Suppressor macrophage treated with lipopolysaccharide for 4 hours (primary cell): ENCODE data around the gene LRIT2.

Source experiments
- DNase-seq: peaks from one replicate; pipeline ENCODE4 v3.0.0-alpha.2; 2020

The LRIT2 gene

GRCh38 chr10:84241185-84241790, 15.9 kb upstream of the LRIT2 start, which contains the start of gene LRIT1:
LRIT1 (minus strand) TSS chr10:84241546; CDS start chr10:84241439, 107 bp downstream.
- DNase-seq = no peak

GRCh38 chr10:84238909-84239308, 13.6 kb upstream of the LRIT2 start:
- DNase-seq = no peak

- no peak for DNase-seq
Measured at GRCh38 chr10:84237199-84238051, 12.1 kb upstream of the LRIT2 start.

- DNase-seq = no peak
Measured at GRCh38 chr10:84236807-84237198, 11.5 kb upstream of the LRIT2 start.

GRCh38 chr10:84235096-84235495, 9.8 kb upstream of the LRIT2 start:
- no peak for DNase-seq

GRCh38 chr10:84234479-84234878, 9.1 kb upstream of the LRIT2 start:
- DNase-seq = no peak

- no peak for DNase-seq
Measured at GRCh38 chr10:84233940-84234339, 8.6 kb upstream of the LRIT2 start.

GRCh38 chr10:84232376-84232775, 7.0 kb upstream of the LRIT2 start:
- no peak for DNase-seq

GRCh38 chr10:84230359-84230758, 5.0 kb upstream of the LRIT2 start:
- DNase-seq = no peak

- no peak for DNase-seq
Measured at GRCh38 chr10:84227810-84228209, 2.5 kb upstream of the LRIT2 start.

- DNase-seq = no peak
Measured at GRCh38 chr10:84226616-84227015, 1.3 kb upstream of the LRIT2 start.

- DNase-seq = no peak
Measured at GRCh38 chr10:84224411-84225028, 824 bp downstream of the LRIT2 start.

GRCh38 chr10:84221916-84222315, 3.4 kb downstream of the LRIT2 start:
- no peak for DNase-seq

GRCh38 chr10:84217746-84218145, 7.6 kb downstream of the LRIT2 start:
- DNase-seq = no peak

- no peak for DNase-seq
Measured at GRCh38 chr10:84216834-84217233, 8.5 kb downstream of the LRIT2 start.

GRCh38 chr10:84214612-84215235, 10.6 kb downstream of the LRIT2 start:
- DNase-seq = peak; percentile 42

GRCh38 chr10:84214046-84214572, 11.2 kb downstream of the LRIT2 start:
- no peak for DNase-seq

GRCh38 chr10:84213076-84213475, 12.3 kb downstream of the LRIT2 start:
- no peak for DNase-seq

- DNase-seq = no peak
Measured at GRCh38 chr10:84212014-84212413, 13.3 kb downstream of the LRIT2 start.

GRCh38 chr10:84211566-84211965, 13.8 kb downstream of the LRIT2 start:
- DNase-seq = no peak

GRCh38 chr10:84208023-84208422, 17.3 kb downstream of the LRIT2 start:
- DNase-seq = no peak

- no peak for DNase-seq
Measured at GRCh38 chr10:84205853-84206525, 19.4 kb downstream of the LRIT2 start.
